Osteoblast (primary cell): Measurements from ENCODE around the gene ZBTB37. TPM values are rescaled to one million over a fixed set of nuclear protein-coding genes. Genes with fewer than 3 reads are reported as not detected.

Experiments used
- DNase-seq: peaks from one replicate; pipeline ENCODE4 v3.0.0; 2011; ENCODE audit warnings: low spot score, mixed read lengths; ENCODE audit not compliant: insufficient read length; ENCODE audit errors: missing footprints
- H2AFZ ChIP-seq: 2 replicates; pipeline ENCODE4 v1.6.0; 2011; ENCODE audit warnings: mild to moderate bottlenecking, low read length
- H3K27ac ChIP-seq: 2 replicates; pipeline ENCODE4 v1.5.1; 2011; ENCODE audit warnings: mild to moderate bottlenecking, low read depth, low read length, moderate library complexity
- H3K27me3 ChIP-seq: 2 replicates; pipeline ENCODE4 v1.6.0; 2012; ENCODE audit warnings: mild to moderate bottlenecking, control low read depth, inconsistent platforms, low read length, moderate library complexity; ENCODE audit not compliant: insufficient read depth
- H3K36me3 ChIP-seq: 2 replicates; pipeline ENCODE4 v1.5.1; 2011; ENCODE audit warnings: mild to moderate bottlenecking, low read length, control low read depth, moderate library complexity; ENCODE audit not compliant: insufficient read depth
- H3K4me1 ChIP-seq: 2 replicates; pipeline ENCODE4 v1.5.1; 2011; ENCODE audit warnings: mild to moderate bottlenecking, low read length, control low read depth, moderate library complexity; ENCODE audit not compliant: insufficient read depth
- H3K4me2 ChIP-seq: 2 replicates; pipeline ENCODE4 v1.6.0; 2011; ENCODE audit warnings: mild to moderate bottlenecking, low read length; ENCODE audit not compliant: insufficient read depth
- H3K4me3 ChIP-seq: fragments of 200-600 bp; sonication (generic); 3 replicates; pipeline ENCODE4 v1.5.1; 2012; ENCODE audit warnings: mild to moderate bottlenecking, low read length, inconsistent platforms; ENCODE audit not compliant: insufficient read depth
- H3K79me2 ChIP-seq: 2 replicates; pipeline ENCODE4 v1.6.0; 2012; ENCODE audit warnings: mild to moderate bottlenecking, low read length, control low read depth, inconsistent platforms; ENCODE audit not compliant: insufficient read depth
- H3K9me3 ChIP-seq: 2 replicates; pipeline ENCODE4 v1.5.1; 2011; ENCODE audit warnings: low read depth, low read length, control low read depth
- H4K20me1 ChIP-seq: 2 replicates; pipeline ENCODE4 v1.6.0; 2012; ENCODE audit warnings: mild to moderate bottlenecking, low read length, control low read depth; ENCODE audit not compliant: insufficient read depth
- CTCF ChIP-seq: IDR thresholded peaks from 2 replicates; pipeline ENCODE4 v1.5.1; 2011; ENCODE audit warnings: mild to moderate bottlenecking, low read depth, low read length, moderate library complexity; ENCODE audit errors: extremely low read depth
- total RNA-seq: library from RNA; depleted of rRNA; stranded (reverse); fragments of >200 nt; gene quantifications from 2 replicates; pipeline ENCODE4 v1.2.3, GENCODE V29; 2012

ZBTB37 gene
- total RNA-seq, 1 donor, result 10.5 TPM

GRCh38 chr1:173887627-173888026, 19.4 kb downstream of the ZBTB37 start:
- Histone ChIP-seq H3K4me1 (no peaks in the 10 kb centered on the region), H3K79me2 (no peaks in the 10 kb centered on the region), H3K27me3 (no peaks in the 10 kb centered on the region), H4K20me1 (peaks cover 2% of the 10 kb centered on the region), H3K4me3 (no peak overlapping the region), H3K4me2 (no peak overlapping the region), H3K9me3 (no peaks in the 10 kb centered on the region), H2AFZ (no peak overlapping the region), H3K27ac (no peak overlapping the region), H3K36me3 (peaks cover 21% of the 10 kb centered on the region)
- DNase-seq, result no peak
- TF ChIP-seq CTCF, result no peak

DNA sequence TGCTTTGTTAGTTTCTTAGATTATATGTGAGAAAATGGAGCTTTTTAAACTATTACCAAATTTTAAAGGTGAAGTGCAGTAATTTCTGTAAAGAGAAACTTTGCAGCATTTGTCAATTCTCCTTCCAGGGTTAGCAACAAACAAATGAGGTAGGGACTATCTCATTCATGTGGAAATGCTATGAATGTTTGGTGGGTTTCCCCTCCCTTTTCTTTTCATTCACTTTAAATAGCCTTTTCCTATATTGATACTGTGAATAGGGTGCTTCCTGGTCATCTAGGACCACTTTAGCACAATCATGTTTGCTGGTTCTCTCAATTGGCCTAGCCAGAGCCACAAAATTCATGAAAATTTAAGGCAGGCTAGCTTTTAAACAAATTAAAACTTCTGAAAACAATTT, 20.6 kb downstream of the ZBTB37 start:
- peaks cover 2% of the 10 kb centered on the region for H4K20me1 ChIP-seq
- no peaks in the 10 kb centered on the region for H3K9me3 ChIP-seq
- TF ChIP-seq CTCF, result no peak

GRCh38 chr1:173889885-173890284, 21.7 kb downstream of the ZBTB37 start:
- no peak overlapping the region for H2AFZ ChIP-seq
- DNase-seq, result no peak
- H3K9me3 ChIP-seq, result no peaks in the 10 kb centered on the region

More for the DNA sequence above, 20.6 kb downstream of the ZBTB37 start:
- H2AFZ ChIP-seq, result no peak overlapping the region
- H3K79me2 ChIP-seq, result no peaks in the 10 kb centered on the region
- no peak overlapping the region for H3K4me3 ChIP-seq
- H3K27ac ChIP-seq, result no peak overlapping the region
- peaks cover 21% of the 10 kb centered on the region for H3K36me3 ChIP-seq
- no peak for DNase-seq
- H3K4me1 ChIP-seq, result no peaks in the 10 kb centered on the region
- no peaks in the 10 kb centered on the region for H3K27me3 ChIP-seq
- H3K4me2 ChIP-seq, result no peak overlapping the region

DNA sequence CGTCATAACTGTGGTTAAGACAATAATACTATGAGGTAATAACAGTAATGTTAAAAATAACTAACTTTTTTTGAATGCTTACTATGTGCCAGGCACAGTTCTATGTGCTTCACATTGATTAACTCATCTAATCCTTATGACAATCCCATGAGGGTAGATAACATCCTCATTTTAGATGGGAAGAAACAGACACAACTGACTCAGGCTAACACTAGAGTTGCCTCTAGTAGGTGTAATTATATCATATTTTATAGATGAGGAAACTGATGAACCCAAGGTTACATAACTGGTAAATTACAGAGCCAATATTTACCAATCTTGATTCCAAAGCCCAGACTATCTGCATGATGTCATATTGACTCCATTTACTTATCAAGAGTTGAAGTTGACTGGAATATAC, 25.4 kb downstream of the ZBTB37 start:
- H3K27ac ChIP-seq, result no peak overlapping the region
- H3K4me3 ChIP-seq, result no peak overlapping the region
- H3K4me1 ChIP-seq, result no peaks in the 10 kb centered on the region
- H2AFZ ChIP-seq, result no peak overlapping the region
- H3K79me2 ChIP-seq, result peaks cover 3% of the 10 kb centered on the region
- no peak overlapping the region for H3K4me2 ChIP-seq
- H3K36me3 ChIP-seq, result no peaks in the 10 kb centered on the region
- H3K9me3 ChIP-seq, result no peaks in the 10 kb centered on the region
- no peak for DNase-seq
- TF ChIP-seq CTCF, result no peak
- H3K27me3 ChIP-seq, result no peaks in the 10 kb centered on the region
- H4K20me1 ChIP-seq, result no peaks in the 10 kb centered on the region

More at GRCh38 chr1:173889885-173890284, 21.7 kb downstream of the ZBTB37 start:
- Histone ChIP-seq H3K27me3 (no peaks in the 10 kb centered on the region), H3K4me3 (no peak overlapping the region), H4K20me1 (peaks cover 2% of the 10 kb centered on the region), H3K27ac (no peak overlapping the region), H3K36me3 (peaks cover 18% of the 10 kb centered on the region), H3K79me2 (no peaks in the 10 kb centered on the region), H3K4me1 (no peaks in the 10 kb centered on the region), H3K4me2 (no peak overlapping the region)
- no peak for TF ChIP-seq CTCF
